Nephron progenitor cell (in vitro differentiated cells): ENCODE measurements around the gene MCM7.

Source experiments
- DNase-seq: peaks from one replicate; pipeline ENCODE4 v3.0.0; 2021
- H3K27ac Mint-ChIP-seq: 2 replicates; pipeline ENCODE4 v1.8.0; 2021; ENCODE audit warnings: mild to moderate bottlenecking, moderate library complexity, mixed read lengths
- H3K27me3 Mint-ChIP-seq: 2 replicates; pipeline ENCODE4 v1.8.0; 2021; ENCODE audit warnings: mild to moderate bottlenecking, low read depth, mixed read lengths; ENCODE audit not compliant: poor library complexity
- H3K36me3 Mint-ChIP-seq: 2 replicates; pipeline ENCODE4 v1.8.0; 2021; ENCODE audit warnings: low read depth, mixed read lengths
- H3K4me1 Mint-ChIP-seq: 2 replicates; pipeline ENCODE4 v1.8.0; 2021; ENCODE audit warnings: mixed read lengths
- H3K4me3 Mint-ChIP-seq: 2 replicates; pipeline ENCODE4 v1.8.0; 2021; ENCODE audit warnings: mild to moderate bottlenecking, moderate library complexity, mixed read lengths
- H3K9me3 Mint-ChIP-seq: 2 replicates; pipeline ENCODE4 v1.8.0; 2021; ENCODE audit warnings: mild to moderate bottlenecking, moderate library complexity, mixed read lengths
- CTCF ChIP-seq: fragments of 200-600 bp; sonication (generic); IDR thresholded peaks from 2 replicates; pipeline ENCODE4 v1.5.0; 2021; ENCODE audit warnings: antibody characterized with exemption

Gene MCM7

GRCh38 chr7:100093054-100093453, 8.1 kb downstream of the MCM7 start:
- no peak for TF ChIP-seq CTCF
- peaks cover 59% of the 10 kb centered on the region for H3K4me1 Mint-ChIP-seq
- H3K27me3 Mint-ChIP-seq: no peaks in the 10 kb centered on the region
- H3K9me3 Mint-ChIP-seq: no peaks in the 10 kb centered on the region
- H3K36me3 Mint-ChIP-seq: peaks cover 80% of the 10 kb centered on the region
- H3K27ac Mint-ChIP-seq: peak overlapping the region; percentile 87
- no peak overlapping the region for H3K4me3 Mint-ChIP-seq
- DNase-seq: no peak

GRCh38 chr7:100091411-100092181, 9.6 kb downstream of the MCM7 start:
- H3K4me3 Mint-ChIP-seq: peak overlapping the region; percentile 28
- no peaks in the 10 kb centered on the region for H3K9me3 Mint-ChIP-seq

GRCh38 chr7:100090527-100091410, 10.4 kb downstream of the MCM7 start:
- H3K27me3 Mint-ChIP-seq: no peaks in the 10 kb centered on the region
- H3K27ac Mint-ChIP-seq: peak overlapping the region; percentile 87
- H3K36me3 Mint-ChIP-seq: peaks cover 60% of the 10 kb centered on the region
- H3K4me1 Mint-ChIP-seq: peaks cover 50% of the 10 kb centered on the region
- DNase-seq: no peak
- H3K9me3 Mint-ChIP-seq: no peaks in the 10 kb centered on the region
- no peak for TF ChIP-seq CTCF
- peak overlapping the region; percentile 94 for H3K4me3 Mint-ChIP-seq

More at GRCh38 chr7:100091411-100092181, 9.6 kb downstream of the MCM7 start:
- H3K4me1 Mint-ChIP-seq: peaks cover 54% of the 10 kb centered on the region
- H3K27ac Mint-ChIP-seq: peak overlapping the region; percentile 87
- no peak for TF ChIP-seq CTCF
- peaks cover 68% of the 10 kb centered on the region for H3K36me3 Mint-ChIP-seq
- H3K27me3 Mint-ChIP-seq: no peaks in the 10 kb centered on the region
- no peak for DNase-seq

GRCh38 chr7:100089458-100090196, 11.6 kb downstream of the MCM7 start:
- peaks cover 8% of the 10 kb centered on the region for H3K27me3 Mint-ChIP-seq
- H3K27ac Mint-ChIP-seq: peak overlapping the region; percentile 70
- DNase-seq: no peak
- peaks cover 41% of the 10 kb centered on the region for H3K4me1 Mint-ChIP-seq
- TF ChIP-seq CTCF: no peak
- peaks cover 49% of the 10 kb centered on the region for H3K36me3 Mint-ChIP-seq
- H3K4me3 Mint-ChIP-seq: peak overlapping the region; percentile 94
- no peaks in the 10 kb centered on the region for H3K9me3 Mint-ChIP-seq

GRCh38 chr7:100088621-100089457, 12.4 kb downstream of the MCM7 start, which contains the start of gene COPS6:
COPS6 (plus strand) TSS chr7:100088969; CDS start chr7:100088991, 22 bp downstream.
- no peaks in the 10 kb centered on the region for H3K9me3 Mint-ChIP-seq

More at GRCh38 chr7:100088621-100089457, 12.4 kb downstream of the MCM7 start, which contains the start of gene COPS6:
- H3K4me3 Mint-ChIP-seq: peak within 1 kb of the TSS; percentile 94
- peak; percentile 92 for DNase-seq
- peaks cover 39% of the 10 kb centered on the region for H3K4me1 Mint-ChIP-seq
- H3K36me3 Mint-ChIP-seq: peaks cover 41% of the 10 kb centered on the region
- peak within 1 kb of the TSS; percentile 97 for H3K27ac Mint-ChIP-seq
- H3K27me3 Mint-ChIP-seq: peaks cover 13% of the 10 kb centered on the region
- no peak for TF ChIP-seq CTCF
